Measurements from ENCODE around the gene TTC6. TPM values are rescaled to one million over a fixed set of nuclear protein-coding genes. Genes with fewer than 3 reads are reported as not detected.

Gene TTC6
- total and polyA plus RNA-seq, 2 of the 4 experiments (the other 2 are of a cell fraction): under 0.01 to 0.12 TPM

DNA sequence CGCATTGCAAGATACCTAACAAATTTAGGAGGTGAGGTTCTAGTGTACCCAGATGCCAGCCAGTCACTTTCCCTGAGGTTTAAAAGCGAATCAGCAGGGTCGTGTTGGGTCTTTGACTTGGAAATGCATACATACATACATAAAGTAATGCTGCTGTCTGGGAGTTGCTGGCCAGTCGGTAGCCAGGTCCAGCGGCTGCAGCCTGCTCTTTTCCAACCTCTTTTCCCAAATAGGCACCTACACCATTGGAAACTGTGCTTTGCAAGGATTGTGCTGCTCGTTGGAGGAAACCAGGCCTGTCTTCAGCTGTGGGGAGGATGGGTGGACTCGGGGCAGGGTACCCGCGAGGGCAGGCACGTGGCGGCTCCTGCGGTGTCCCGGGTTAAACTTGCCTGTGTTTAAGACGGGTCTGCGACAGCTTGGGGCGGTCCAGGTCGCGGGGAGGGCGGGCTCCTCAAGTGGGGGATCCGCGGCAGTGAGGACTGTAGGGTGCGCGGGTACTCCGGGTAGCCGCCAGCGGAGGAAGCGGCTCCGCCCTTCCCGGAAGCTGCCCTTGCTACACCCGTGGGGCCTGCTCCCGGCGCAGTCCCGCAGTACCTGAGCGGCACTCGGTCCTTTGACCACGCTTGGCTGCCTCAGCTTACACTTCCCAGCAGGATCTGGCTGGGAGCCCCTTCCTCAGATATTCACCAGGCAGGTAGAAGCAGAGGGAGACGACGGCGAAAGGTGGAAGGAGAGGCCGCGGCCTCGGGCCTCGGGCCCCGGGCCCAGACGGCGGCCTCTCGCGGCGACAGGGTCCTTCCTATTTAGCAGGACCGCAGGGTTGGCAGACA, 2.7 kb downstream of the TTC6 start:
- dilution Hi-C loops (cut with HindIII; ENCODE audit: low sequenced_read_pairs, unreplicated experiment) (no loop called here), intact Hi-C loops (cut with micrococcal nuclease) (loop anchor here (5.0 kb wide), 1 partner anchor 109 kb away; no protein-coding TSS in a partner anchor), in situ Hi-C loops (cut with MboI; ENCODE audit: low sequenced_read_pairs) (no loop called here)
- Histone ChIP-seq H3K18ac (ENCODE audit: low read depth, low read length) (no peak overlapping the region), H2BK20ac (ENCODE audit: low read depth, low read length) (no peak overlapping the region), H3K56ac (ENCODE audit: extremely low read depth, insufficient read depth, low read length) (no peak overlapping the region), H3K9me3 (ENCODE audit: control insufficient read depth, insufficient read depth, low read length) (peaks cover 18% of the 10 kb centered on the region), H3K4me3 (ENCODE audit: insufficient read depth, low read depth, low read length) (no peak overlapping the region), H3K79me1 (ENCODE audit: low read depth in 1 of 2, low read length in 2 of 2) (no peaks in the 10 kb centered on the region), H2BK5ac (ENCODE audit: low read depth, low read length, poor library complexity, severe bottlenecking) (no peak overlapping the region), H4K5ac (ENCODE audit: low read depth, low read length) (no peak overlapping the region), H2AK9ac (replicated peaks; ENCODE audit: low read depth, low read length, poor library complexity) (no peak overlapping the region), H2AK5ac (ENCODE audit: low read depth, low read length) (no peak overlapping the region), H3K36me3 (ENCODE audit: control insufficient read depth, insufficient read depth, low read length) (no peaks in the 10 kb centered on the region), H3K23ac (ENCODE audit: low read depth, low read length) (no peak overlapping the region), H2AFZ (replicated peaks; ENCODE audit: low read length, poor library complexity) (no peak overlapping the region), H3K9me1 (ENCODE audit: insufficient read depth, low read length) (0 out of 2 replicates have a peak, but pooled peaks cover 3% of the 10 kb centered on the region), H2BK15ac (ENCODE audit: low read depth, low read length) (no peak overlapping the region), H3K9ac (ENCODE audit: low read depth, low read length) (no peak overlapping the region), H3K14ac (replicated peaks; ENCODE audit: low read depth, low read length) (no peak overlapping the region), H3K27me3 (ENCODE audit: control insufficient read depth, insufficient read depth, low read length) (peaks cover 81% of the 10 kb centered on the region), H4K20me1 (ENCODE audit: insufficient read depth, low read length) (no peaks in the 10 kb centered on the region), H3K27ac (ENCODE audit: insufficient read depth, low read length) (no peak overlapping the region), H3K4me2 (ENCODE audit: low read depth, low read length) (no peak overlapping the region), H3K4me1 (ENCODE audit: control insufficient read depth, insufficient read depth, low read length) (peaks cover 5% of the 10 kb centered on the region; the same call in 1 of the 2 replicates), H4K91ac (ENCODE audit: insufficient read depth, low read depth, low read length) (no peak overlapping the region), H3K4ac (ENCODE audit: low read depth, low read length) (no peak overlapping the region), H4K8ac (ENCODE audit: low read depth in 2 of 2, low read length in 2 of 2) (no peak overlapping the region), H2BK120ac (ENCODE audit: low read depth, low read length) (no peak overlapping the region)
- ChIA-PET POLR2A (ENCODE audit: unreplicated experiment) (no interaction called here), CTCF (interaction anchor here (0.6 to 0.7 kb wide), 2 partner anchors 40 to 338 kb away, joined by 3 to 9 read pairs; no protein-coding TSS in a partner anchor)
- 20% methylated on average over 28 of the region's 50 CpGs; no CpG with 5 or more reads in 1 of the 2 experiments for WGBS, 2 experiments (ENCODE audit: extremely low coverage in 2 of 2, insufficient read length in 1 of 2)
- no peak for ATAC-seq (ENCODE audit: low read depth)
- no TSS peak for BruUV-seq (replicated peaks)
- no peak for DNase-seq
- TF ChIP-seq RCOR1 (IDR thresholded peaks at IDR 0.05; ENCODE audit: insufficient replicate concordance, low read length): no peak
- TF ChIP-seq, protein P1, sequence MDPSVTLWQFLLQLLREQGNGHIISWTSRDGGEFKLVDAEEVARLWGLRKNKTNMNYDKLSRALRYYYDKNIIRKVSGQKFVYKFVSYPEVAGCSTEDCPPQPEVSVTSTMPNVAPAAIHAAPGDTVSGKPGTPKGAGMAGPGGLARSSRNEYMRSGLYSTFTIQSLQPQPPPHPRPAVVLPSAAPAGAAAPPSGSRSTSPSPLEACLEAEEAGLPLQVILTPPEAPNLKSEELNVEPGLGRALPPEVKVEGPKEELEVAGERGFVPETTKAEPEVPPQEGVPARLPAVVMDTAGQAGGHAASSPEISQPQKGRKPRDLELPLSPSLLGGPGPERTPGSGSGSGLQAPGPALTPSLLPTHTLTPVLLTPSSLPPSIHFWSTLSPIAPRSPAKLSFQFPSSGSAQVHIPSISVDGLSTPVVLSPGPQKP (IDR thresholded peaks at IDR 0.05; ENCODE audit: borderline replicate concordance, low read depth, low read length): no peak
- TF ChIP-seq, protein P2, sequence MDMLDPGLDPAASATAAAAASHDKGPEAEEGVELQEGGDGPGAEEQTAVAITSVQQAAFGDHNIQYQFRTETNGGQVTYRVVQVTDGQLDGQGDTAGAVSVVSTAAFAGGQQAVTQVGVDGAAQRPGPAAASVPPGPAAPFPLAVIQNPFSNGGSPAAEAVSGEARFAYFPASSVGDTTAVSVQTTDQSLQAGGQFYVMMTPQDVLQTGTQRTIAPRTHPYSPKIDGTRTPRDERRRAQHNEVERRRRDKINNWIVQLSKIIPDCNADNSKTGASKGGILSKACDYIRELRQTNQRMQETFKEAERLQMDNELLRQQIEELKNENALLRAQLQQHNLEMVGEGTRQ (IDR thresholded peaks at IDR 0.05; ENCODE audit: low read depth, low read length): no peak
- TF ChIP-seq NFE2L2 (IDR thresholded peaks at IDR 0.05; ENCODE audit: low read depth, low read length): no peak
- TF ChIP-seq, protein P3, sequence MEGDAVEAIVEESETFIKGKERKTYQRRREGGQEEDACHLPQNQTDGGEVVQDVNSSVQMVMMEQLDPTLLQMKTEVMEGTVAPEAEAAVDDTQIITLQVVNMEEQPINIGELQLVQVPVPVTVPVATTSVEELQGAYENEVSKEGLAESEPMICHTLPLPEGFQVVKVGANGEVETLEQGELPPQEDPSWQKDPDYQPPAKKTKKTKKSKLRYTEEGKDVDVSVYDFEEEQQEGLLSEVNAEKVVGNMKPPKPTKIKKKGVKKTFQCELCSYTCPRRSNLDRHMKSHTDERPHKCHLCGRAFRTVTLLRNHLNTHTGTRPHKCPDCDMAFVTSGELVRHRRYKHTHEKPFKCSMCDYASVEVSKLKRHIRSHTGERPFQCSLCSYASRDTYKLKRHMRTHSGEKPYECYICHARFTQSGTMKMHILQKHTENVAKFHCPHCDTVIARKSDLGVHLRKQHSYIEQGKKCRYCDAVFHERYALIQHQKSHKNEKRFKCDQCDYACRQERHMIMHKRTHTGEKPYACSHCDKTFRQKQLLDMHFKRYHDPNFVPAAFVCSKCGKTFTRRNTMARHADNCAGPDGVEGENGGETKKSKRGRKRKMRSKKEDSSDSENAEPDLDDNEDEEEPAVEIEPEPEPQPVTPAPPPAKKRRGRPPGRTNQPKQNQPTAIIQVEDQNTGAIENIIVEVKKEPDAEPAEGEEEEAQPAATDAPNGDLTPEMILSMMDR (conservative IDR thresholded peaks at IDR 0.05; ENCODE audit: low read depth, low read length): no peak
- TF ChIP-seq BHLHE40 (IDR thresholded peaks at IDR 0.05; ENCODE audit: low read depth, low read length): no peak
- no peak for TF ChIP-seq RFX5 (IDR thresholded peaks at IDR 0.05; ENCODE audit: low read depth, low read length)
- no peak for TF ChIP-seq MAFK (IDR thresholded peaks at IDR 0.05; ENCODE audit: low read depth, low read length)
- TF ChIP-seq FOS (IDR thresholded peaks at IDR 0.05; ENCODE audit: low read depth, low read length): no peak
- no peak for TF ChIP-seq POLR2A (IDR thresholded peaks at IDR 0.05; ENCODE audit: low read depth, low read length)
- no peak for TF ChIP-seq SMC3 (IDR thresholded peaks at IDR 0.05; ENCODE audit: low read depth, low read length)
- TF ChIP-seq MAZ (IDR thresholded peaks at IDR 0.05; ENCODE audit: borderline replicate concordance, low read depth, low read length): no peak
- TF ChIP-seq RAD21 (IDR thresholded peaks at IDR 0.05; ENCODE audit: low read length): no peak
- TF ChIP-seq MXI1 (IDR thresholded peaks at IDR 0.05; ENCODE audit: borderline replicate concordance, low read depth, low read length): no peak
- TF ChIP-seq CEBPB (IDR thresholded peaks at IDR 0.05; ENCODE audit: low read depth, low read length): no peak

All from IMR-90 (cell line).